Peyer's patch (tissue), 4 donors: ENCODE results near the gene TTLL8.
"Not testable (repeated sequence)": the region's sequence is repeated elsewhere in the genome, so short reads cannot be mapped to it uniquely, and the experiment has no call there.

Experiments
- CTCF ChIP-seq, 6 experiments: fragments of 450-650 bp in 4 of 6; fragments of 200-600 bp in 2 of 6; sonication (generic) in 1 of 6; IDR thresholded peaks; one replicate each; pipeline ENCODE4 v1.5.1; 2017 to 2019; ENCODE audit warnings: antibody characterized with exemption in 6 of 6, mild to moderate bottlenecking in 3 of 6, moderate library complexity in 1 of 6
- POLR2A ChIP-seq, 2 donors: fragments of 450-650 bp; IDR thresholded peaks; one replicate each; pipeline ENCODE4 v1.5.1; 2017; ENCODE audit warnings: antibody characterized with exemption in 2 of 2, mild to moderate bottlenecking in 2 of 2, moderate library complexity in 2 of 2

- TF ChIP-seq CTCF, POLR2A (IDR thresholded peaks at IDR 0.05): not testable (repeated sequence)
These were observed 28.9 kb upstream of the TTLL8 start for GRCh38 chr22:50086975-50087374.
